Epithelial cell of proximal tubule (primary cell): ENCODE results near the gene KIR3DL3. TPM values are rescaled to one million over a fixed set of nuclear protein-coding genes. Genes with fewer than 3 reads are reported as not detected.
"Not testable (repeated sequence)": the region's sequence is repeated elsewhere in the genome, so short reads cannot be mapped to it uniquely, and the experiment has no call there.

Experiments used
- DNase-seq: peaks from one replicate; pipeline ENCODE4 v3.0.0-alpha.2; 2011; ENCODE audit warnings: low read depth
- H3K4me3 ChIP-seq: 2 replicates; pipeline ENCODE4 v1.5.1; 2011; ENCODE audit warnings: low read depth, mild to moderate bottlenecking, low read length
- CTCF ChIP-seq: conservative IDR thresholded peaks from 2 replicates; pipeline ENCODE4 v1.5.1; 2012; ENCODE audit warnings: low read depth, mild to moderate bottlenecking, low read length
- total RNA-seq: library from RNA; depleted of rRNA; stranded (reverse); fragments of >200 nt; gene quantifications from 2 replicates; pipeline ENCODE4 v1.2.3, GENCODE V29; 2015

Gene KIR3DL3
- total RNA-seq, 1 donor from 2014 or later: not detected

GRCh38 chr19:54692298-54692615, 32.0 kb upstream of the KIR3DL3 start:
- DNase-seq: no peak
- H3K4me3 ChIP-seq: no peak overlapping the region
- TF ChIP-seq CTCF: no peak

GRCh38 chr19:54694648-54695047, 29.6 kb upstream of the KIR3DL3 start:
- no peak overlapping the region for H3K4me3 ChIP-seq
- no peak for TF ChIP-seq CTCF
- no peak for DNase-seq

GRCh38 chr19:54696117-54696548, 28.1 kb upstream of the KIR3DL3 start:
- DNase-seq: no peak
- TF ChIP-seq CTCF: no peak

GRCh38 chr19:54696766-54697165, 27.5 kb upstream of the KIR3DL3 start:
- no peak for TF ChIP-seq CTCF
- no peak overlapping the region for H3K4me3 ChIP-seq
- DNase-seq: no peak

More at GRCh38 chr19:54696117-54696548, 28.1 kb upstream of the KIR3DL3 start:
- H3K4me3 ChIP-seq: no peak overlapping the region

GRCh38 chr19:54697716-54698115, 26.5 kb upstream of the KIR3DL3 start:
- DNase-seq, H3K4me3 ChIP-seq: not testable (repeated sequence)

GRCh38 chr19:54704928-54705327, 19.3 kb upstream of the KIR3DL3 start:
- H3K4me3 ChIP-seq: no peak overlapping the region
- TF ChIP-seq CTCF: no peak
- no peak for DNase-seq

GRCh38 chr19:54707962-54708361, 16.3 kb upstream of the KIR3DL3 start:
- H3K4me3 ChIP-seq: no peak overlapping the region

More at GRCh38 chr19:54707962-54708361, 16.3 kb upstream of the KIR3DL3 start:
- DNase-seq: no peak
- TF ChIP-seq CTCF: no peak
